Esophagus squamous epithelium (tissue), 4 donors: ENCODE data around the gene KRT33B.

Source experiments
- CTCF ChIP-seq, 6 experiments: fragments of 450-650 bp in 4 of 6; fragments of 200-600 bp in 2 of 6; sonication (generic) in 2 of 6; IDR thresholded peaks; one replicate each; pipeline ENCODE4 v1.5.1; 2016 to 2019; ENCODE audit warnings: antibody characterized with exemption in 6 of 6, mild to moderate bottlenecking in 4 of 6, moderate library complexity in 4 of 6
- POLR2A ChIP-seq, 4 donors: fragments of 450-650 bp; IDR thresholded peaks; one replicate each; pipeline ENCODE4 v1.6.1; 2017; ENCODE audit warnings: antibody characterized with exemption in 4 of 4, mild to moderate bottlenecking in 4 of 4, moderate library complexity in 3 of 4

- peak in 5 of 6 experiments; percentile 14 to 74 (median 40) for TF ChIP-seq CTCF (IDR thresholded peaks at IDR 0.05)
- TF ChIP-seq POLR2A (IDR thresholded peaks at IDR 0.05) = no peak
These were observed 48.0 kb upstream of the KRT33B start for GRCh38 chr17:41417576-41418015.
